Stimulated activated CD8-positive, alpha-beta memory T cell treated with anti-CD3 and anti-CD28 coated beads, Interleukin-7, amount 100 ng/mL, for 4 hours (primary cell): ENCODE measurements around the gene IGDCC3.
A peak's percentile ranks its signal among the peaks of the same experiment; 100 is the strongest.
"Not testable (repeated sequence)": the region's sequence is repeated elsewhere in the genome, so short reads cannot be mapped to it uniquely, and the experiment has no call there.

Experiments used
- DNase-seq, 2 donors: peaks; one replicate each; pipeline ENCODE4 v3.0.0-alpha.2; 2020; ENCODE audit warnings: low read depth in 2 of 2

IGDCC3 gene

DNA sequence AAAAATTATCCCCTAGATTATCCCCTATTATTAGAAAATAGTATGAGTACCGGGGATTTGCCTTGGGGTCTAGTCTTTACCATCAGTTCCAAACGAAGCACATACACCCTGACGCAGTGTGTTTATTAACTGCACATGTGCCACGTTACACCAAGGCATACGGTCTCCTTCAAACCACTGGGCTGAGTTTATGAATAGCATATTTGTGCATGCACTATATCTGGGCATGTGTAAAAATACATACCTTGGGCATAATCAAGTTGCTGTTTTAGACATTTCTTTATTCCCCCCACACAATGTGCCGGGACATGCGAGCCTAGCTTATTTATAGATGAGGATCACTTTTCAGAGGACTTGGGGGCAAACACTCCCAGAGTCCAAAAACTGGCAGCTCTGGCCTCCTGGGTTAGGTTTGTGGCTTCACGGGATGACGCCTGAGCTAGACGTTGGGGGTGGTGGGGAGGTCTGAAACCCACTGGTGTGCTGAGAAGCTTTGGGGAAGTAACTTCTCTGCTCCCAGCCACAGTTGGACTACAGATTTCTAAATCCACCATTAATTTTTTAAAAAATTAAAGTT is 28.7 kb upstream of the IGDCC3 start:
- no peak for DNase-seq

DNA sequence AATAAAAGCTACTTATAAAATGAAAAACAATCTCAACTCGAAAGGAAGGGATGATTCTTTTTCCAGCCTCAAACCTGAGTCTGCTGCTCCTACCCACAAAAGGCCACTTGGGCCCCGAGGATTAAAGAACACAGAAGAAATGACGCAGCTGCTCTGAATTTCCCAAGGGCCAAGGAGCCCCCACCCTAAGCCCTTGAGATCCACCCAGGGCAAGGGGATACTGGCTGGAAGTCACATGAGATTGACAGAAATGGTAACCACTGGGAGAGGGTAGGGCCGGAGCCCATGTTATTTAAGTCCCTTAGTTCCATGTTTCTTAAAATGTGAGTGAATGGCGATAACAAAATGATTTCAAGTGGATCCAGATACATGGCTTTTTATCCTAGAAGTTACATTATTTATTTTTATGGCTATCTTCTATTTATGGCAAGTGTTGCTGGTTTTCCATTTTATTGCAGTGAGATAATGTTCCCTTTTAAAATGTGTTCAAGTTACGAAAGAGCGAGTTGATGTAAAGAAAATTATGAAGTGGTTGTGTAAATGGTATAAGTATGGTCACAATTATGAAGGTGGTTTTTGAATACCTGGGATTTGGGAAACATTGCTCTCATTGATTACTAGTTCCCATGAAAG is 28.1 kb upstream of the IGDCC3 start:
- no peak for DNase-seq

DNA sequence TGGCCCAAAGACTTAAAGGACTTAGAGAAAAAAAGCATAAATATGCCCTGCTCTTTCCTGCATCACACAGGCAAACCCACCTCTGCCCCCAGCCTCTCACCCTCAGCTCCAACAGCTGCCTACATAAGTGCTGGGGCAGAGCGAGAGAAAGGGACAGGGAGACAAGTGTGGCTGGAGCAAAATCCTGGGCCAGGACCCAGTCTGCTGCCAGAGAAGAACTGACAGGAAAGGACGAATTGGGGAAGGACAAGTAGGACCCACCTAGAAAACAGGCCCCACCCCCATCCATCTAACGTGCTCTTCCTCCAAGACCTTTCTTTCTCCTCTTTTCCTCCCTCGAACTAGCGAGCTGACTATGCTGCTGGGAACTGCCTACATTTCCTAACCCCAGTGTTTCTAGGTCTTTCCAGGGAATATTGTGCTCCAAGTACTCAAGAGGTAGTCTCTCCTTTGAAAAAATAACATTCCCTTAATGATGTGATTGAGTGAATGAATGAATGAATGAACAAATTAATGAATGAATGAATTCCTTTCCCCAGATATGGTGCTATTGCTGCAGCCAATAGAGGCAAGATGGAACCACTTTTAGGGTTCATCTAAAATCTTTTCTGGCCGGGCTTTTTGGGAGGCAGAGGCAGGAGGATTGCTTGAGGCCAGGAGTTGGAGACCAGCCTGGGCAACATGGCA is 26.5 kb upstream of the IGDCC3 start:
- DNase-seq = no peak

DNA sequence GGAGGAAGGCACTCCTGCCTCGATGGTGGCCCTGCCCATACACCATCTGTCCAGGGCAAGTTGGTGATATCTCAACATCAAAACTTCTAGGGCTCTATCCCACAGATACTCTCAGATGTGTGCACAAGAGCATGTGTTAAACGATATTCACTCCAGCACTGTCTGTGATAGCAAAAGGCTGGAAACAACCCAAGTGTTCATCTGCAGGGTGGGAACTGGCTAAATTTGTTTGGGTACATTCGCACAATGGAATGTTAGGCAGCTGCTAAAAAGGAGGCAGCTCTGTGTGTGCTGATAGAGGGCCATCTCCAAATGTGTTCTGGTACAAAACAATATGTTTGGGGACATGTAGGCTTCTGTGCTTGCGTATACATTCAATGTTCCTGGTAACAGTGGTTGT is 25.2 kb upstream of the IGDCC3 start:
- DNase-seq = no peak

DNA sequence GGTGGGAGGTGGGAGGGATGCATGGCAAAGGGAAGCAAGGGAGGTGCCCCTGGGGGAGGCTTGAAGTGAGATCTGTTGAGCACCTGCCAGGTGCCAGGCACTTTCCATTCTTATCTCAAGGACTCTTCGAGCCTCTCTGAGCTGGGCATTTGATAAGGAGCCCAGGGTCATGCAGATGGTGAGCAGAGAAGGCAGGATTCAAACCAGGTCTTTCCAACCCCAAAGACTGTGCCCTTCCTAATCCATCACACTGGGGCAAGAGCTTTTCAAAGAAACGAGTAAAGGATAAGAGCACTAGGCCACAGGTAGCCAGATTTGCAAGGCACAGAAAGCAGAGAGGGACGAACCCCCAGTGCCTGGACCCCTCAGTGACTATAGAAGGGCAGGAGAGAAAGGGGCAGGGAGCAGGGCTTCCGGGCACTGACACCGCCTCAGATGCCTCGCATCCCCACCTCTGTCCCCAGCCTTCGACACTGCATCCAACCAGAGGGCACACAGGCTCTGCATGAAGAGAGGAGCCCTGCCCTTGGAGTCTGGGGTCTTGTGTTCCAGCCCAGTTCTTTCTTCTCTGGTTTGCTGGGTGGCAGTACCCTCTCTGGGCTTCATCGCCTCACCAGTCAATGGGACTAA is 23.9 kb upstream of the IGDCC3 start:
- DNase-seq = no peak

DNA sequence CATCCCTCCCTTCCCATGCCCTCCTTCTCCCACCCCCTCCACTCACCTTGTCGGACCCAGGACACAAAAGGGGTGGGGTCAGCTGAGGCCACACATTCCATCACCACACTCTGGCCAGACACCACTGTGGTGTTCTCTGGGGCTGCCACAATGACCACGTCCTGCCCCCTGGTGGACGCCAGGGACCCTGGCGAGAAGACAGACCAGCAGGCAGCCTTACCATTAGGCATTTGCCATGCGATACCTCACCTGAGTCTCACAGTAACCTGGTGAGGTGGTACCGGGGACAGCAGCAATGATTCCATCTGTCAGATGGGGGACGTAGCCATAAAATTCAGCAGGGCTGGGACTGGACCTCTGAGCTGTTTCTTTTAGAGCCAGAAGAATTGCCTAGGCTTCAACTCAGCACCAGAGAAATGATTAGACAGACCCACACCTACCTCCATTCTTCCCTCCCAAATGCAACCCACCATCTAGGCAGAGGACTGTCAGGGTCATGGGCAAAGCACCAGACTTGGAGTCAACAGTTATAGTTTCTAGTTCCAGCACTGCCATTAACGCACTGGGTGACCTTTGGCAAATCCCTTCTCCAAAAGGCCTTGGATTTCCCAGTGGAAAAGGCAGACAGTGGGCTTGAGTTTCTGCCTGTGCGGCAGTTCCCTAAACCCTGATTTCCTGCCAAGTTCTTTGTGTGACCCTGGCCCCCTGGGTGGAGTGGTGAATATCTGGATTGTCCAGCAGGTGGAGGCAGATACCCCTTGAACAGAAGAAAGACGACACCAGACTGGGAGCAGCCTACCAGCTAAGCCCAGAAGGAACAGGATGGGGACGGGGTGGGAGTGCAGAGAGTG is 23.2 kb upstream of the IGDCC3 start:
- DNase-seq = peak in 1 of 2 donors; percentile 18

DNA sequence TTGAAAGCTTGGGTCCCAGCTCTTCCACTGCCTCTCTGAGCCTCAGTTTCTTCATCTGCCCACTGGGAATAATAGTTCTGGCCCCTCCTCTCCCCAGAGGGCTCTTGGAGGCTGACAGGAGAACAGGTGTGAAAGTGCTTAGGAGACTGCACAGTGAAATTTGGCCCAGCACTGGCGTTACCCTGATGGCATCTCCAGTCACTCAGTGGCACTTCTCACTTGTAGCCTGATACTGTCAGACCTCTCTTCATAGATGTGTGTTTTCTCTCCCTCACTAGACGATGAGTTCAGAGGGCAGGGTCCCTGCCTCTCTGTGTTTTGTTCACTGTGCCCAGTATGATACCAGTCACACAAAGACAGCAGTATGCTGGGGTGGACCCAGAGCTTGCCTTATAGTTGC is 22.2 kb upstream of the IGDCC3 start:
- DNase-seq = no peak

DNA sequence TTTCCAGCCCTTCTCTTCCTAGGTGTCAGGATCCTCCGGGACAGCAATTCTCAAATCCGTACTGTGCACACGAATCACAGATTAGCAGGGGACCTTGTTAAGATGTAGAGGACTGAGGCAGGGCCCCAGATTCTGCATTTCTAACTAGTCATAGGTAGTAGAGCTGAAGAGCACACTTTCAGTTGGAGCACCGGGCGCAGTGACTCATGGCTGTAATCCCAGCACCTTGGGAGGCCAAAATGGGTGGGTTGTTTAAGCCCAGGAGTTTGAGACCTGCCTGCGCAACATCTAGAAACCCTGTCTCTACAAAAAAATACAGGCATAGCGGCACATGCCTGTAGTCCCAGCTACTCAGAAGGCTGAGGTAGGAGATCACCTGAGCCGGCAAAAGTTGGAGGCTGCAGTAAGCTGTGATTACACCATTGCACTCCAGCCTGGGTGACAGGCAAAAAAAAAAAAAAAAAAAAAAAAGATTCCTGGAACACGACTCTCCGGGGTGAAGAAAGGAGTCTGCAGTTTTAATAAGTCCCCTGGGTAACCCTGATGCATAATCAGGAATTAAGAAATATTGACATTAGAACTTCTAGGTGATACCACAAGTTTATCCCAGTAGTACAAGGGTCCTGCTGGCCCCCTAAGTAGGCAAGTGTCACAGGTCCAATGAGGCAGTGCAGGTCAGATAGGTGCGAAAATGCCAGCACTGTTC is 21.4 kb upstream of the IGDCC3 start:
- no peak for DNase-seq

DNA sequence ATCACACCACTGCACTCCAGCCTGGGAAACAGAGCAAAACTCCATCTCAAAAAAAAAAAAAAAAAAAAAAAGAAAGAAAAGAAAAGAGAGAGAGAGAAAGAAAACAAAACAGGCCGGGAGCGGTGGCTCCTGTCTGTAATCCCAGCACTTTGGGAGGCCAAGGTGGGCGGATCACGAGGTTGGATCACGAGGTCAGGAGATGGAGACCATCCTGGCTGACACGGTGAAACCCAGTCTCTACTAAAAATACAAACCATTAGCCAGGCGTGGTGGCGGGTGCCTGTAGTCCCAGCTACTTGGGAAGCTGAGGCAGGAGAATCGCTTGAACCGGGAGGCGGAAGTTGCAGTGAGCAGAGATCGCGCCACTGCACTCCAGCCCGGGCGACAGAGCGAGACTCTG is 20.7 kb upstream of the IGDCC3 start:
- not testable (repeated sequence) for DNase-seq

DNA sequence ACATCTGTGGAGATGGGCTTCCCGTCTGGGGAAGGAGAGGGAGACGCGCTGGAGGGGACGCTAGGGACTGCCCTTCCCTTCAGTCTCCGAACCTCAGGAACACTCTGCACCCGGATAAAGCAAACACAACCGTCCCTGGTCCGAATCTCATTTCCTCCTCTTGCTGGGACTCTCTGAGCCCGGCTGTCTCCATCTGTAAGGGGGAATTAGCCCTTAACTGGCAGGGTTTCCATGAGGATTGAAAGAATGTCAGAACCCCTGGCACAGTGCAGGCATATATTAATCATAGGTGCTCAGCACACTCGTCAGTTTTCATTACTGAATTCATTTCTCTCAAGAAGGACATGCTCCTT is 19.1 kb upstream of the IGDCC3 start:
- DNase-seq = no peak

DNA sequence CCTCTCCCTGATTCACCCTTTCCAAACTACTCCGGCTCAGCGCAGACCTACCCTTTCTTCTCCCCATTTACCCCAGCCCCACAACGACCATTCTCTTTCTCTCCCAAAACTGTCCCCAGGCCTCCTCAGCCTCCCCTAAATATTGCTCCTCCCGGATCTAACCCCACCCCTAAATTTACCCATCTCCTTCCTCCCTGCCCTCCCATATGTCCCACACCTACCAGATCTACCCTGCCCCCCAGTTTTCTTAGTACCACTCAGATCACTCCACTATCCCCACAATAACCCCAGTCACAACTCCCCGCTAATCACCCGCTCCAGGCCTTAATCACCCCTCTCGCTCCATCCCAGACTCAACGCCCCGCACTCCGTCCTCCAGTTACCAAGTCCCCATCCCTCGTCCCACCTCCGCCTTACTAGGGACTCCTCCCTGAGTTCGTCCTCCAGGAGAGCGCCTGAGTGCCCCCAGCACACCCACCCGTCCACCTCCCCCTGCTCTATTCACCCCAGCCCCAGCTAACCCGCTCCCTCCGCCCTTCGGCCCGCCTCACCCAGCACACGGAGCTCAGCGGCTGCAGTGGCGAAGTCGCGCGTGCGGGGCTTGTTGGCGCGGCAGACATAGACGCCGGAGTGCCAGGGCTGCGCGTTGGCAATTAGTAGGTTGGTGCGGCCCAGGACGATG is 18.6 kb upstream of the IGDCC3 start:
- DNase-seq = no peak

DNA sequence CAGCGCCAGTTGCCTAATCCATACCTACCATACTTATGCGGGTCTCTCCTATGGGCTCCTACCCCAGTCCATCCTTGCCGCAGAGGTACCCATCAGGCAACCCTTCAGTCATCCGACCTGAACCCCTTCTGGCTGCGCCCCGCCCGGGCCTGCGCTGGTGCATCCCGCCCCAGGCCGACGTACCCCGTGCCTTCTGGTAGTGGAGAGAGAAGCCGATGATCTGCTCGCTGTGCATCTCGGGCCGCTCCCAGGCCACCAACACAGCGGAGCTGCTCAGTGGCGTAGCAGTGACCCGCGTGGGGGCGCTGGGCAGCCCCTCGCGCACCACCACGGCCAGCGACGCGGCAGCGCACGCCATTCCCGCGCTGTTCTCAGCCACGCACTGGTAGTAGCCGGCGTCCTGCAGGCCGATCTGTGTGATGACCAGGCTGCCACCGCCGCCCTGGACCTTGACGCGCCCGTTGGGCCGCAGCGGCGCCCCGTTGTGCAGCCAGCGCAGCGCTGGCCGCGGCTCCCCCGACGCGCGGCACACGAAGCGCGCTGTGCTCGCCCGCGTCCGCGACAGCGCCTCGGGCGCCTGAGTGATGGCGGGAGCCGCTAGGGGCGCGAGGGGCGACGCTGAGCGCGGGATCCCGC is 17.9 kb upstream of the IGDCC3 start:
- DNase-seq = no peak

DNA sequence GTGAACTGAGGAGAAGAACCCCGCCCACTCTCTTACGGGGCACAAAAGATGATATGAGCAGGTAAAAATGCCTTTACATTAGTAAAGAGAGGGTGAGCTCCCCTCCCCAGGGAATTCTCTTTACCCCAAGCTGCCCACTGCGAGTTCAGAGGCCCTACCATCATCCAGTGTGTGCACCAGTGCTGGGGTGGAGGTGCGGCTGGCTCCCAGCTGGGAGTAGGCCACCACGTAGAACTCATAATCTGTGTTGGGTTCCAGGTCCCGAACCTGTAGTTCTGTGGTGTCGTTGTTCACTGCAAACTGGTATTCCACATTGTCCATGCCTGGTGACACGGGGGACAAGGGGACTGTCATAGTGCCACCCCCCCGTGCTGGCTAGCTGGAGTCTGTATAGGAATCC is 17.1 kb upstream of the IGDCC3 start:
- no peak for DNase-seq

DNA sequence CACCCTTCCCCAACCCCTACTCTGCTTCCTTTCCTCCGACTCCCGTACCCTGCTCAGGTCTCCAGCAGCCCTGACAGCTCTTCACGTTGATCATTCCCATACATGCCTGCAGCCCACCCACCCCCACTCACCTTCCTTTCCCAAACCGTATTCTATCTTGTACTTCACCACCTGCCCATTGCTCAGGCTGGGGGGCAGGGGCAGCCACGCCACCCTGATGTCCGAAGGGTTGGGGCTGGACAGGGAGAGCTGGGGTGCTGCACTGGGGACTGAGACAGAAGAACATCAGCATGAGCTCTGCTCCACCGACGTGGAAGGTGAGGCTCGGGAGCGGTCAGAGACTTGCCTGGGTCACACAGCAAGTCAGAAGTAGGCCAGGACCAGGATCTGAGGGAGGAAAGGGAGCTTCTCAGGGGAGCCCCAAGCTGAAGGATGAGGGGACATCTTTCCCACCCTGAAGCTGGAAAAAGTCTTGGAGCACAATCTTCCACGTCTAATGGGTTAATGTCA is 16.5 kb upstream of the IGDCC3 start:
- no peak for DNase-seq

DNA sequence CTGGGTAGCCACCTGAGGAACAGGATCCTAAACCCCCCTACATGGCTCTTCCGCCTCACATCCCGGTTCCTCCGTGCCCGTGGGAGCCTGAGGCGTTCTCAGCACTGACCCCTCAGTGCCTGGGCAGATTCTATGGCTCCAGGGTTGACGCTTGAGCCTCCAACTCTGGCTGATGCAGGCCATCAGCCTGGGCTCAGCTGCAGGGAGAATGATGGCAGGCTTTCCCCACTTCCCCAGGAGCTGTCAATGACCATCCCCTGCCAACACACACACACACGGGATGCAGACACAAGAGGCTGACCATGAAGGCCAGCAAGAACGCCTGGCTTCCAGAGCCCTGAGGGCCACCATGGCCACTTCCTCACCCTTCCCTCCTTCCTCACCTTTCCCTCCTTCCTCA is 15.8 kb upstream of the IGDCC3 start:
- no peak for DNase-seq

DNA sequence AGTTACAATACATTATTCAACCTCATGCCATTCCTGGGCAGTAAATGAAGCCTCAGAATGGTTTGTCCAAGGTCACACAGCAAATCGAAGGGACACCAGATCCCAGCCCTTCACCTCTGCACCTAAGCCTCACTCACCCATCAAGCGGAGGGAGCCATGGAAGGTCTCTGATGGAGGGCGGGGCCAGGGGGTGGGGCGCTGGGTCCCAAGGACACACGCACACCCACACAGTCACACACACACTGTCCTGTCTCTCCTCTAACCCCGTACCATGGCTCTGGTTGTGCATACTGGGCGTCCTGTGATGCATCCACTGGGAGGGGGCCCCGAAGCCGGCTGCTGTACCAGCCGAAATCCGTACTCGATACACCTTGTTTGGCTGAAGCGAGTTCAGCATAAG is 15.3 kb upstream of the IGDCC3 start:
- DNase-seq = no peak

DNA sequence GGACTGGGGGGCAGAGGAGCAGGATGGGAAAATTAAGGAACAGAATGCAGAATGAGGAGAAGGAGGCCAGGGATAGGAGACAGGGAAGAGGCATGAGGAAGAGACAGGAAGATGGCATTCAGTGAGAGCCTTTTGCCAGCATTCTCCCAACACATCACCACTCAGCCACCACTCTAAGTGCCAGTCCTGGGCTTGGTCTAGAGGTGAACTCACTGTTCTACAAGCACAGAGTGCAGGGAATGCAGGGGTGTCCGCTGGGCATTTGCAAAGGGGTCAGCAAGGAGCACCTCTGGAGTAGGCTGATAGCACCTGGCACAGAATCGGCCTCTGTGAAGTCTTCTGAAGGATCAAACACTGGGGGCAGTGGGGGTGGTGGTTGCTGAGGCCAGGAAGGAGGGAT is 14.6 kb upstream of the IGDCC3 start:
- no peak for DNase-seq

DNA sequence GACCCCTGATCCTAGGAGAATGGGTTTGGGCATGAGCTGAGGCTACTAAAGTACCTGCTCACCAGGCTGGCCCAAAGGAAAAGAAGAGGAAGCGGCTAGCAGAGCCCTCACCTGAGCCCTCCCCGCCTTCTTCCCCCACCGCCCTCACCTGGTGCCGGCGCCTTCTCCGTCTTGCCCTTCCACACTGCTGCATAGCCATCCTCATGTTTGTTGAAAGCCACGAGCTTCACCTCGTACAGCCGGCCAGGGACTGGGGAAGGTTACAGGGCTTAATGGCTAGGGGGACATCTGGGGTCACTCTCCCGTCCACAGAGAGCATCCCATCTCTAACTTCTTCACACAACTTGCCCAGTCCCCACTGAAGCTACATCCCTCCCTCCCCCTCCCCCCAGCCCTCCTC is 13.9 kb upstream of the IGDCC3 start:
- no peak for DNase-seq

DNA sequence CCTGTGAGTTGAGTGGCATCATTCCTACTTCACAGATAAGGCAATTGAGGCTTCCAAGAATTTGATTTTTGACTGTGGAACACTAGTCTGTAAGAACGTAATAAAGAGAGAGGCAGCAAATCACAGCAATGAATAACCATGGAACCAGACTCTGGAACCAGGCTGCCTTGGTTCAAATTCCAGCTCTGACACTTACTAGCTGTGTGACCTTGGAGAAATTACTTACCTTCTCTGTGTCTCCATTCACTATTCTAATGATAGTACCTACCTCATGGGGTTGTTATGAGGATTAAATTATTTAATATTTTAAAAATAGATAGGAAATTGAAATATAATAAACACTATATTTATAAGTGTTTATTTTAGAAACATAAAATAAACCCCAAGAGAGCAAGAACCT is 12.6 kb upstream of the IGDCC3 start:
- no peak for DNase-seq

DNA sequence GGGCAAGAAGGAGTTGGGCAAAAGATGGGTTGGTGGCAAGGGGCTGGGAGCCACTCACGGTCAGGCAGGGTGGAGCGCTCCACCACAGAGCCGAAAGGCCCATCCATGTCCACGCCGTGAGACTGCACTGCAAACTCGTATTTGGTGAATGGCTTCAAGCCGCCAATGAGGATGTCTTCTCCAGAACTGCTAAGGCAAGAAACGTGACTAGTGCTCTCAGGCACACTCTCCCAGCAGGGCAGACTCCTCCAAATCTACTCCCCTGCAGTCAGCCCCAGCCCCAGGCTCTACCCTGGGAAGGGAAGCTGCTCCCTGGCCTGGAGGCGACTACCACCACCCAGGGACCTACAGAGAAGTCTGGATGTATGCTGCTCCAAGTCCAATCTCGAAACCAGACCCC is 11.4 kb upstream of the IGDCC3 start:
- DNase-seq = no peak
